Endometrial microvascular endothelial cells (primary cell): Measurements from ENCODE around the gene FFAR3. TPM values are rescaled to one million over a fixed set of nuclear protein-coding genes. Genes with fewer than 3 reads are reported as not detected.
"Not testable (repeated sequence)": the region's sequence is repeated elsewhere in the genome, so short reads cannot be mapped to it uniquely, and the experiment has no call there.

ENCODE experiments used
- in situ Hi-C: cut with HindIII; loops from 2 replicates; pipeline ENCODE4 v1.10.0; 2017; ENCODE audit warnings: low sequenced_read_pairs, low pct_unique_long_range_greater_than_20kb; ENCODE audit errors: inconsistent ontology term
- total RNA-seq: library from RNA; depleted of rRNA; stranded (reverse); fragments of >200 nt; gene quantifications from one replicate; pipeline ENCODE4 v1.2.3, GENCODE V29; 2015; ENCODE audit errors: inconsistent ontology term

Gene FFAR3
- total RNA-seq, 1 donor from 2014 or later: not detected

GRCh38 chr19:35347930-35348298, 10.3 kb upstream of the FFAR3 start:
- in situ Hi-C loops: no loop called here

- in situ Hi-C loops: no loop called here
Observed at GRCh38 chr19:35348911-35349611, 9.2 kb upstream of the FFAR3 start.

- in situ Hi-C loops: no loop called here
Observed at GRCh38 chr19:35349614-35350521, 8.4 kb upstream of the FFAR3 start.

- in situ Hi-C loops: no loop called here
Observed at GRCh38 chr19:35350591-35350990, 7.7 kb upstream of the FFAR3 start.

GRCh38 chr19:35351411-35352176, 6.7 kb upstream of the FFAR3 start:
- in situ Hi-C loops: no loop called here

- in situ Hi-C loops: no loop called here
Observed at GRCh38 chr19:35352177-35352447, 6.1 kb upstream of the FFAR3 start.

GRCh38 chr19:35352448-35353304, 5.6 kb upstream of the FFAR3 start:
- in situ Hi-C loops: no loop called here

GRCh38 chr19:35353635-35354034, 4.6 kb upstream of the FFAR3 start:
- in situ Hi-C loops: no loop called here

- in situ Hi-C loops: no loop called here
Observed at GRCh38 chr19:35354898-35355297, 3.4 kb upstream of the FFAR3 start.

GRCh38 chr19:35355791-35356460, 2.3 kb upstream of the FFAR3 start:
- in situ Hi-C loops: no loop called here

GRCh38 chr19:35358834-35359233, 574 bp downstream of the FFAR3 start:
- in situ Hi-C loops: not testable (repeated sequence)

GRCh38 chr19:35359395-35359794, 1.1 kb downstream of the FFAR3 start:
- in situ Hi-C loops: not testable (repeated sequence)

- in situ Hi-C loops: not testable (repeated sequence)
Observed at GRCh38 chr19:35360081-35360480, 1.8 kb downstream of the FFAR3 start.

GRCh38 chr19:35360880-35361420, 2.7 kb downstream of the FFAR3 start:
- in situ Hi-C loops: no loop called here

GRCh38 chr19:35362261-35363000, 4.2 kb downstream of the FFAR3 start:
- in situ Hi-C loops: no loop called here

GRCh38 chr19:35363001-35363590, 4.8 kb downstream of the FFAR3 start:
- in situ Hi-C loops: no loop called here
